ENCODE data around the gene KIAA1143.

The KIAA1143 gene

GRCh38 chr3:44761424-44762169, at the start of gene KIAA1143, which contains the start of gene KIF15:
Gene KIAA1143, minus strand, starts transcription at chr3:44761619. Its CDS starts 17 bp downstream, at chr3:44761602.
Gene KIF15, plus strand, starts transcription at chr3:44761794. Its CDS starts 72 bp downstream, at chr3:44761866.
- DNase-seq, result peak; percentile 91

- DNase-seq, result no peak
Observed at GRCh38 chr3:44805960-44806359, 44.5 kb upstream of the KIAA1143 start.

- no peak for DNase-seq
Observed at GRCh38 chr3:44803298-44803697, 41.9 kb upstream of the KIAA1143 start.

- no peak for DNase-seq
Observed at GRCh38 chr3:44802011-44802410, 40.6 kb upstream of the KIAA1143 start.

GRCh38 chr3:44795197-44795596, 33.8 kb upstream of the KIAA1143 start:
- DNase-seq, result no peak

GRCh38 chr3:44782891-44783290, 21.5 kb upstream of the KIAA1143 start:
- no peak for DNase-seq

- DNase-seq, result no peak
Observed at GRCh38 chr3:44772099-44772442, 10.7 kb upstream of the KIAA1143 start.

- DNase-seq, result no peak
Observed at GRCh38 chr3:44771424-44772098, 10.1 kb upstream of the KIAA1143 start.

GRCh38 chr3:44764248-44764647, 2.8 kb upstream of the KIAA1143 start:
- no peak for DNase-seq

GRCh38 chr3:44762690-44763089, 1.3 kb upstream of the KIAA1143 start:
- no peak for DNase-seq

GRCh38 chr3:44762170-44762677, 805 bp upstream of the KIAA1143 start:
- no peak for DNase-seq

- no peak for DNase-seq
Observed at GRCh38 chr3:44761101-44761423, 357 bp downstream of the KIAA1143 start.

GRCh38 chr3:44734646-44735168, 26.7 kb downstream of the KIAA1143 start:
- no peak for DNase-seq

GRCh38 chr3:44729384-44729910, 32.0 kb downstream of the KIAA1143 start, which contains the start of gene ZNF501:
Gene ZNF501, plus strand, starts transcription at chr3:44729635. Its CDS starts 4,787 bp downstream, at chr3:44734422.
- peak; percentile 79 for DNase-seq

GRCh38 chr3:44722103-44722401, 39.4 kb downstream of the KIAA1143 start:
- DNase-seq, result no peak

GRCh38 chr3:44721231-44722102, 40.0 kb downstream of the KIAA1143 start:
- DNase-seq, result no peak

GRCh38 chr3:44712455-44713075, 48.9 kb downstream of the KIAA1143 start, which contains the start of gene ZNF502:
Gene ZNF502, plus strand, starts transcription at chr3:44712660. Its CDS starts 7,602 bp downstream, at chr3:44720262.
- peak; percentile 71 for DNase-seq
